HEK293T (cell line): ENCODE results near the gene ZNF512.

ENCODE experiments used
- BHLHE40 ChIP-seq: fragments of 450-650 bp; IDR thresholded peaks from 2 replicates; pipeline ENCODE4 v1.6.1; 2016; ENCODE audit warnings: mild to moderate bottlenecking, moderate library complexity, borderline replicate concordance
- CTBP1 ChIP-seq: fragments of 450-650 bp; IDR thresholded peaks from 2 replicates; pipeline ENCODE4 v1.6.1; 2016; ENCODE audit warnings: borderline replicate concordance
- ELF4 ChIP-seq: fragments of 450-650 bp; IDR thresholded peaks from 2 replicates; pipeline ENCODE4 v1.6.1; 2017; ENCODE audit warnings: antibody characterized with exemption
- FOXA1 ChIP-seq: fragments of 450-650 bp; IDR thresholded peaks from 2 replicates; pipeline ENCODE4 v1.6.1; 2016; ENCODE audit warnings: mild to moderate bottlenecking
- FOXK2 ChIP-seq: fragments of 450-650 bp; IDR thresholded peaks from 2 replicates; pipeline ENCODE4 v1.6.1; 2016; ENCODE audit warnings: mild to moderate bottlenecking
- FOXM1 ChIP-seq: fragments of 450-650 bp; IDR thresholded peaks from 2 replicates; pipeline ENCODE4 v1.6.1; 2017; ENCODE audit warnings: mild to moderate bottlenecking, borderline replicate concordance
- L3MBTL2 ChIP-seq: fragments of 450-650 bp; conservative IDR thresholded peaks from 2 replicates; pipeline ENCODE4 v1.6.1; 2016; ENCODE audit warnings: mild to moderate bottlenecking
- LEF1 ChIP-seq: fragments of 450-650 bp; IDR thresholded peaks from 2 replicates; pipeline ENCODE4 v1.6.1; 2017; ENCODE audit warnings: mild to moderate bottlenecking, borderline replicate concordance
- NFRKB ChIP-seq: fragments of 450-650 bp; IDR thresholded peaks from 2 replicates; pipeline ENCODE4 v1.6.1; 2016; ENCODE audit warnings: mild to moderate bottlenecking, moderate library complexity
- SP1 ChIP-seq: fragments of 450-650 bp; IDR thresholded peaks from 2 replicates; pipeline ENCODE4 v1.6.1; 2017
- SUZ12 ChIP-seq: fragments of 450-650 bp; IDR thresholded peaks from 2 replicates; pipeline ENCODE4 v1.6.1; 2016; ENCODE audit warnings: mild to moderate bottlenecking
- TARDBP ChIP-seq: fragments of 450-650 bp; IDR thresholded peaks from 2 replicates; pipeline ENCODE4 v1.6.1; 2016
- TF ChIP-seq, protein P1 (sequence below): fragments of 450-650 bp; IDR thresholded peaks from 2 replicates; pipeline ENCODE4 v1.6.1; 2016

DNA sequence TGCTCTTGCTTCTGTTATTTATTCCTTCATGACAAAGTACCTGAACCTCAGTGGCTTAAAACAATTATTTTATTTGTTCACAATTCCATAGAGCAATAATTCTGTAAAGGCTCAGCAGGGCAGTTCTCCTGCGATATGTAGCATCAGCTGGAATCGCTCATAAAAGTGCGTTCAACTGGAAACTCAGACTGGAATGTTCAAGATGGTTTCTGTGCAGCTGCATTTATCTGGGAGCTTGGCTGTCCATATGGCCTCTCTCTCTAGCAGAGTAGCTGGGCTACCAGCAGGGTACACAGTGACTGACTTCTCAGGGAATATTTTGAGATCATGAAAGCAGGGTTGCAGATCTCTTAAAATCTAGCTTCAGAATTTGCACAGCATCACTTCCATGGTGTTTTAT is 32.5 kb downstream of the ZNF512 start:
- no peak for TF ChIP-seq SP1
- TF ChIP-seq ELF4: no peak
- no peak for TF ChIP-seq FOXM1
- TF ChIP-seq, protein P1, sequence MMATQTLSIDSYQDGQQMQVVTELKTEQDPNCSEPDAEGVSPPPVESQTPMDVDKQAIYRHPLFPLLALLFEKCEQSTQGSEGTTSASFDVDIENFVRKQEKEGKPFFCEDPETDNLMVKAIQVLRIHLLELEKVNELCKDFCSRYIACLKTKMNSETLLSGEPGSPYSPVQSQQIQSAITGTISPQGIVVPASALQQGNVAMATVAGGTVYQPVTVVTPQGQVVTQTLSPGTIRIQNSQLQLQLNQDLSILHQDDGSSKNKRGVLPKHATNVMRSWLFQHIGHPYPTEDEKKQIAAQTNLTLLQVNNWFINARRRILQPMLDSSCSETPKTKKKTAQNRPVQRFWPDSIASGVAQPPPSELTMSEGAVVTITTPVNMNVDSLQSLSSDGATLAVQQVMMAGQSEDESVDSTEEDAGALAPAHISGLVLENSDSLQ: no peak
- no peak for TF ChIP-seq BHLHE40
- TF ChIP-seq TARDBP: no peak
- no peak for TF ChIP-seq FOXK2
- TF ChIP-seq L3MBTL2: no peak
- no peak for TF ChIP-seq SUZ12
- TF ChIP-seq NFRKB: no peak
- TF ChIP-seq LEF1: no peak
- TF ChIP-seq CTBP1: no peak
- no peak for TF ChIP-seq FOXA1
